HCT116 (cell line): ENCODE results near the gene SLFN5.

Source experiments
- ATF3 ChIP-seq: IDR thresholded peaks from 2 replicates; pipeline ENCODE4 v1.6.1; 2012
- CEBPB ChIP-seq: IDR thresholded peaks from 2 replicates; pipeline ENCODE4 v1.6.1; 2012; ENCODE audit warnings: low read depth
- CTCF ChIP-seq, 3 experiments: fragments of 200-600 bp in 1 of 3; sonication (generic) in 1 of 3; IDR thresholded peaks in 2 of 3; conservative IDR thresholded peaks in 1 of 3; 2 replicates each; pipeline ENCODE4 v1.5.1; 2012 to 2017; ENCODE audit warnings: low read depth in 2 of 3, low read length in 2 of 3, antibody characterized with exemption in 1 of 3, borderline replicate concordance in 1 of 3, control low read depth in 1 of 3, mild to moderate bottlenecking in 1 of 3, mixed read lengths in 1 of 3, mixed run types in 1 of 3, moderate library complexity in 1 of 3; ENCODE audit not compliant: insufficient read depth in 1 of 3
- EGR1 ChIP-seq: IDR thresholded peaks from 2 replicates; pipeline ENCODE4 v1.6.1; 2012; ENCODE audit warnings: low read depth
- ELF1 ChIP-seq: IDR thresholded peaks from 2 replicates; pipeline ENCODE4 v1.6.1; 2012; ENCODE audit warnings: low read depth, borderline replicate concordance
- EZH2phosphoT487 ChIP-seq: fragments of 200-600 bp; IDR thresholded peaks from 2 replicates; pipeline ENCODE4 v1.6.1; 2018; ENCODE audit warnings: antibody characterized with exemption, borderline replicate concordance
- POLR2A ChIP-seq: IDR thresholded peaks from 2 replicates; pipeline ENCODE4 v1.7.0; 2011; ENCODE audit warnings: borderline replicate concordance; ENCODE audit not compliant: insufficient read depth, insufficient read length; ENCODE audit errors: extremely low read depth
- POLR2AphosphoS5 ChIP-seq: IDR thresholded peaks from 2 replicates; pipeline ENCODE4 v1.6.1; 2011; ENCODE audit warnings: mild to moderate bottlenecking, low read depth, low read length, moderate library complexity
- SIN3A ChIP-seq: IDR thresholded peaks from 2 replicates; pipeline ENCODE4 v1.6.1; 2012; ENCODE audit warnings: low read depth
- SRF ChIP-seq: IDR thresholded peaks from 2 replicates; pipeline ENCODE4 v1.6.1; 2012; ENCODE audit warnings: low read depth
- TCF7L2 ChIP-seq: IDR thresholded peaks from 2 replicates; pipeline ENCODE4 v1.7.0; 2011; ENCODE audit warnings: borderline replicate concordance, inconsistent platforms; ENCODE audit not compliant: insufficient read depth, insufficient read length; ENCODE audit errors: extremely low read depth
- ZFX ChIP-seq: fragments of 450-650 bp; IDR thresholded peaks from 2 replicates; pipeline ENCODE4 v1.6.1; 2017
- ZNF274 ChIP-seq: fragments of 200-500 bp; sonication (Bioruptor generic); IDR thresholded peaks from 2 replicates; pipeline ENCODE4 v1.6.1; 2014; ENCODE audit warnings: mild to moderate bottlenecking, low read depth, low read length, inconsistent platforms

- TF ChIP-seq CTCF (IDR thresholded peaks at IDR 0.05 in 2 of 3, conservative IDR thresholded peaks at IDR 0.05 in 1 of 3; ENCODE audit: borderline replicate concordance in 1 of 3, insufficient read depth in 1 of 3, low read depth in 2 of 3, low read length in 2 of 3) (no peak), ZFX (no peak), EZH2phosphoT487 (no peak), ATF3 (no peak), EGR1 (no peak), ELF1 (no peak), SIN3A (no peak), SRF (no peak), TCF7L2 (no peak), CEBPB (no peak), ZNF274 (no peak), POLR2AphosphoS5 (no peak), POLR2A (no peak)
Measured at GRCh38 chr17:35217107-35217506, 25.8 kb upstream of the SLFN5 start.
